ENCODE measurements around the gene ASB13.

Gene ASB13

DNA sequence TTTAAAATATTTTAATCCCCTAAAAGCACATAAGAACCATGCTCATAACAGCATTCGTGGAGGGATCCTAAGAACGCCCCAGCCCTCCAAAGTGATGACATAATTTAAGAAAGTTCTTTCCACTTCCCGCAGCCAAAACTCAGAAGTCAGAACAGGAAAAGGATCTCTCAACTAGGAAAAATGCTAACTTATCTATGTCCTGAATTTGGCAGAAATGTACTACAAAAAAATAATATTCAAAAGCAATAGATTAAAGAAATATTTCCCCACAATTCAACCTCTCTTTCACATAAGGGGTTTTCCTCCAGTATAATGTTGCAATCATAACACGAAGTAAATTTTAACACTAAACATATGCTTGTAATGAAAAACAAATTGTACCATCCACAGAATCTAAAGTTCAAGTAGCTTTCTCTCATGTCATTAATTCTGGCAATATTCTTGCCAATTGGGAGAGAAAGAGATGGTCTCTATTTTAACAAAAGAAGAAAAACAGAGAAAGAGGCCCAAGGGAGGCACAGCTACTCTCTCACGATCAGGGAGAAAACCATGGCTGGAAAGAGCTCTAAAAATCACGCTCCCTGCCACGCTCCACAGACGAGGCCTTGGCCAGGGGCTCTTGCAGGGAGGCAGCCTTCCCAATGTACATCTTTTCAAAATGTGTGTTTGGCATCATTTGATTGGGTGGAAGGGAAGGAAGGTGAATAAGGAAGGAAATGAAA lies 22.9 kb downstream of the ASB13 start:
- DNase-seq, result no peak
- TF ChIP-seq, protein P1, sequence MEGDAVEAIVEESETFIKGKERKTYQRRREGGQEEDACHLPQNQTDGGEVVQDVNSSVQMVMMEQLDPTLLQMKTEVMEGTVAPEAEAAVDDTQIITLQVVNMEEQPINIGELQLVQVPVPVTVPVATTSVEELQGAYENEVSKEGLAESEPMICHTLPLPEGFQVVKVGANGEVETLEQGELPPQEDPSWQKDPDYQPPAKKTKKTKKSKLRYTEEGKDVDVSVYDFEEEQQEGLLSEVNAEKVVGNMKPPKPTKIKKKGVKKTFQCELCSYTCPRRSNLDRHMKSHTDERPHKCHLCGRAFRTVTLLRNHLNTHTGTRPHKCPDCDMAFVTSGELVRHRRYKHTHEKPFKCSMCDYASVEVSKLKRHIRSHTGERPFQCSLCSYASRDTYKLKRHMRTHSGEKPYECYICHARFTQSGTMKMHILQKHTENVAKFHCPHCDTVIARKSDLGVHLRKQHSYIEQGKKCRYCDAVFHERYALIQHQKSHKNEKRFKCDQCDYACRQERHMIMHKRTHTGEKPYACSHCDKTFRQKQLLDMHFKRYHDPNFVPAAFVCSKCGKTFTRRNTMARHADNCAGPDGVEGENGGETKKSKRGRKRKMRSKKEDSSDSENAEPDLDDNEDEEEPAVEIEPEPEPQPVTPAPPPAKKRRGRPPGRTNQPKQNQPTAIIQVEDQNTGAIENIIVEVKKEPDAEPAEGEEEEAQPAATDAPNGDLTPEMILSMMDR (IDR thresholded peaks at IDR 0.05; ENCODE audit: low read depth, low read length, missing control alignments), result no peak
- no peaks in the 10 kb centered on the region for H3K27me3 ChIP-seq (replicated peaks)
- H3K4me3 ChIP-seq (ENCODE audit: low read depth, low read length), result no peak overlapping the region
- in situ Hi-C loops (cut with HindIII; ENCODE audit: low pct_ligation_motif_present, low sequenced_read_pairs), result no loop called here
- no peaks in the 10 kb centered on the region for H3K36me3 ChIP-seq (replicated peaks)
- no peak overlapping the region for H3K27ac ChIP-seq

DNA sequence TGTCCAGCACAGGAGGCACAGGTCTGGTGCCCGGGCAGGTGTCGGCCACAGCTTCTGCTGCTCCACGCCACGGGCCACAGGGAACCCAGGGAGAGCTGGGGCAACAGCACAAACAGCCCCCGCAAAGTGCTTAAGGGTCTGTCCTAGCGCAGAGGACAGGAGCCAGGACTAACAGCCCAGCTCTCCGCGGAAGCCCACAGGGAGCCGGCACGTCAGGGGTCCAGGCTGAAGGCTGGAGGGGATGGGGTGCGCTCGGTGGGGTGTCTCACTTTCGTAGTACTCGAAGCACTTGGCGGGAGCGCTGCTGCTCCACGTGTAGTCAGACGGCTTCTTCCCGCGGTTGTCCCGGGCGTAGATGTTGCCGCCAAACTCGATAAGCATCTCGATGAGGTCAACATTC lies 24.9 kb downstream of the ASB13 start:
- in situ Hi-C loops (cut with HindIII; ENCODE audit: low pct_ligation_motif_present, low sequenced_read_pairs), result no loop called here
- no peak overlapping the region for H3K4me3 ChIP-seq (ENCODE audit: low read depth, low read length)
- no peaks in the 10 kb centered on the region for H3K27me3 ChIP-seq (replicated peaks)
- H3K36me3 ChIP-seq (replicated peaks), result no peaks in the 10 kb centered on the region
- DNase-seq, result no peak
- TF ChIP-seq, protein P1 (IDR thresholded peaks at IDR 0.05; ENCODE audit: low read depth, low read length, missing control alignments), result no peak
- H3K27ac ChIP-seq, result no peak overlapping the region

DNA sequence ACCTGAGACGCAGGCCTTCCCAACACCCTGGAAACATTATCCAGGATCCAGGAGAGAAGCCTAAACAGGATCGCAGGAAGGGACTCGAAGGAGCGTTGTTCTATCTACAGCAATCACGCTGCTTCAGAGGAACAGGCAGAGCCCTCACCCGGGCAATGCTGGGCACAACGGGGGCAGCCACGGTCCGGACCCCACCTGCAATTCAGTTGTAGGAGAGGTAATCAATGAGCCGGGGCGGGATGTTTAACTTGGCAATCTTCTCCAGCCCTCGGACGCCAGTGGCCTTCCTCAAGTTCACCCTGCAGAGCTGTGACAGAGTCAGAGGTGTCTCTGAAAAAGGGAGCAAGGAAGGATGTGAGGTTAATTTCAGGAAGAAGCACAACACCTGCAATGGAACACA lies 25.9 kb downstream of the ASB13 start:
- Histone ChIP-seq H3K4me3 (ENCODE audit: low read depth, low read length) (no peak overlapping the region), H3K36me3 (replicated peaks) (no peaks in the 10 kb centered on the region), H3K27ac (no peak overlapping the region), H3K27me3 (replicated peaks) (no peaks in the 10 kb centered on the region)
- DNase-seq, result no peak
- TF ChIP-seq, protein P1 (IDR thresholded peaks at IDR 0.05; ENCODE audit: low read depth, low read length, missing control alignments), result no peak
- in situ Hi-C loops (cut with HindIII; ENCODE audit: low pct_ligation_motif_present, low sequenced_read_pairs), result no loop called here

DNA sequence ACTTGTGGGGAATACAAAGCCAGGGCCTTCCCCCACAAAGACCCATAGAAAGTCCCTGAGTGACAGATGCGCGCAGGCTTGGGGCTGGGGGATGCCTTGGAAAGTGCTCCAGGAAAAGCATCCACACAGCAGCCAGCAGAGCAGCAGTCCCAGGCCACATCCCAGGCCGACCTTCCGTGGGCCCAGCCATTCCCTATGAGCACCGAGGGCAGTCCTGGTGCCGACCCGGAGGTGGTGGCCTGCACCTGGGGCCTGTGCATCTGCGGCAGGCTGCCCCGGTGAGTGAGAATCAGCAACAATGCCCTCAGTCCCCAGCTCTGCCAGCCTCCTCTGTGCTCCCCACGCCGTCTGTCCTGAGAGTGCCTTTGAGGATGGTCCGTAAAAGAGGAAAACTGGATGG lies 26.4 kb downstream of the ASB13 start:
- Histone ChIP-seq H3K36me3 (replicated peaks) (no peaks in the 10 kb centered on the region), H3K27ac (no peak overlapping the region), H3K27me3 (replicated peaks) (no peaks in the 10 kb centered on the region), H3K4me3 (ENCODE audit: low read depth, low read length) (no peak overlapping the region)
- DNase-seq, result no peak
- in situ Hi-C loops (cut with HindIII; ENCODE audit: low pct_ligation_motif_present, low sequenced_read_pairs), result no loop called here
- TF ChIP-seq, protein P1 (IDR thresholded peaks at IDR 0.05; ENCODE audit: low read depth, low read length, missing control alignments), result no peak

DNA sequence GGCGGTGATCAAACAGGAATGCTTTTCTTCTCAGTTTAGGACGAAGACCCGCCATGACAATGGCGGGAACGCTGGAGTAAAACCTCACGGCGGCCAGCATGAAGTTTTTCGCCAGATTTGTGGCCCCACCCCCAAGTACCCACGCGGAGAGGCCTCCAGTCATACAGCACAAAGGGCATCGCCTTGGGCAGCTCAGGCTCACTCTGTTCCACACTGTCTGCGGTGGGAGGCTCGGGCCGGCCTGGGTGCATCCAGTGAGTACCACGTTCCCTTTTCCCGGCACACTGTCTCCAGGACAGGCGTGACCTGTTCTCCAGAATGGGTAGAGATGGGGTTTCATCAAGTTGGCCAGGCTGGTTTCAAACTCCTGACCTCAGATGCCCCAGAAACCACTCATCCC lies 27.3 kb downstream of the ASB13 start:
- H3K27me3 ChIP-seq (replicated peaks), result no peaks in the 10 kb centered on the region
- no peak for DNase-seq
- in situ Hi-C loops (cut with HindIII; ENCODE audit: low pct_ligation_motif_present, low sequenced_read_pairs), result no loop called here
- no peak overlapping the region for H3K27ac ChIP-seq
- no peaks in the 10 kb centered on the region for H3K36me3 ChIP-seq (replicated peaks)
- no peak overlapping the region for H3K4me3 ChIP-seq (ENCODE audit: low read depth, low read length)
- TF ChIP-seq, protein P1 (IDR thresholded peaks at IDR 0.05; ENCODE audit: low read depth, low read length, missing control alignments), result no peak

DNA sequence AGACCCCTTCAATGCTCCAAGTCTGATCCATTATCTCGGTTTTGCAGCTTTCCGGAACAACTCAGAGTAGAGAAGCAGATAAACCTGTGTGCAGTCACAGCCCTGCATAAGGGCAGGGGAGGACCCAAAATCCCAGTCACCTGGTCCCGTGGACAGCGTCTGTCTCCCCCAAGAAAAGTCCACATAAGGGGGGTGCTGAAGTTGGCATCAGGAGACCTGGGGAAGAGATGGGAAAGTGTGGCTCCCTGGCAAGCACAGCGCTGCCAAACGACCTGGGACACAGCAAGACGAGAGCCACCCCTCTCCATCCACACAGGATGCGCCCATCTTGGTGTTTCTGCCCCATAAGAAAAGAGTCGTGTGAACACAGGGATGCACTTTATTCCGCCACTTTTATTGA lies 27.9 kb downstream of the ASB13 start:
- TF ChIP-seq, protein P1 (IDR thresholded peaks at IDR 0.05; ENCODE audit: low read depth, low read length, missing control alignments), result no peak
- Histone ChIP-seq H3K27ac (no peak overlapping the region), H3K36me3 (replicated peaks) (no peaks in the 10 kb centered on the region), H3K4me3 (ENCODE audit: low read depth, low read length) (no peak overlapping the region), H3K27me3 (replicated peaks) (no peaks in the 10 kb centered on the region)
- no peak for DNase-seq
- in situ Hi-C loops (cut with HindIII; ENCODE audit: low pct_ligation_motif_present, low sequenced_read_pairs), result no loop called here
